ENCODE measurements around the gene MBOAT7. TPM values are rescaled to one million over a fixed set of nuclear protein-coding genes. Genes with fewer than 3 reads are reported as not detected.

MBOAT7 gene
- total and polyA plus RNA-seq, 2 of the 4 experiments (the other 2 are of a cell fraction) = 11.3 to 121 TPM

- POLR2A ChIA-PET (ENCODE audit: unreplicated experiment) = no interaction called here
- no peak overlapping the region for H2BK5ac ChIP-seq (ENCODE audit: low read depth, low read length, poor library complexity, severe bottlenecking)
Observed at GRCh38 chr19:54151362-54152035, 37.9 kb downstream of the MBOAT7 start.

More at GRCh38 chr19:54151362-54152035, 37.9 kb downstream of the MBOAT7 start:
- no peak overlapping the region for H3K4ac ChIP-seq (ENCODE audit: low read depth, low read length)
- H2BK20ac ChIP-seq (ENCODE audit: low read depth, low read length) = no peak overlapping the region
- ATAC-seq (ENCODE audit: low read depth) (no peak), DNase-seq (no peak)
- H3K14ac ChIP-seq (replicated peaks; ENCODE audit: low read depth, low read length) = no peak overlapping the region
- dilution Hi-C loops (cut with HindIII; ENCODE audit: low sequenced_read_pairs, unreplicated experiment) (no loop called here), intact Hi-C loops (cut with micrococcal nuclease) (no loop called here), in situ Hi-C loops (cut with MboI; ENCODE audit: low sequenced_read_pairs) (no loop called here)
- 86% methylated on average over 10 of the region's 23 CpGs; no CpG with 5 or more reads in 1 of the 2 experiments for WGBS, 2 experiments (ENCODE audit: extremely low coverage in 2 of 2, insufficient read length in 1 of 2)
- H4K5ac ChIP-seq (ENCODE audit: low read depth, low read length) = no peak overlapping the region
- H3K4me3 ChIP-seq (ENCODE audit: insufficient read depth, low read depth, low read length) = no peak overlapping the region
- peaks cover 81% of the 10 kb centered on the region for H3K36me3 ChIP-seq (ENCODE audit: control insufficient read depth, insufficient read depth, low read length)
- H3K27ac ChIP-seq (ENCODE audit: insufficient read depth, low read length) = no peak overlapping the region
- no peak overlapping the region for H4K8ac ChIP-seq (ENCODE audit: low read depth in 2 of 2, low read length in 2 of 2)
- H2BK15ac ChIP-seq (ENCODE audit: low read depth, low read length) = no peak overlapping the region
- H2AK9ac ChIP-seq (replicated peaks; ENCODE audit: low read depth, low read length, poor library complexity) = no peak overlapping the region
- H2AFZ ChIP-seq (replicated peaks; ENCODE audit: low read length, poor library complexity) = no peak overlapping the region
- H3K4me2 ChIP-seq (ENCODE audit: low read depth, low read length) = no peak overlapping the region
- H3K18ac ChIP-seq (ENCODE audit: low read depth, low read length) = no peak overlapping the region
- CTCF ChIA-PET = no interaction called here
- H3K9ac ChIP-seq (ENCODE audit: low read depth, low read length) = no peak overlapping the region
- H3K9me1 ChIP-seq (ENCODE audit: insufficient read depth, low read length) = no peaks in the 10 kb centered on the region
- no peak overlapping the region for H3K23ac ChIP-seq (ENCODE audit: low read depth, low read length)
- no peak overlapping the region for H3K56ac ChIP-seq (ENCODE audit: extremely low read depth, insufficient read depth, low read length)
- BruUV-seq (replicated peaks) = no TSS peak
- no peak overlapping the region for H2BK120ac ChIP-seq (ENCODE audit: low read depth, low read length)
- H2AK5ac ChIP-seq (ENCODE audit: low read depth, low read length) = no peak overlapping the region
- H4K91ac ChIP-seq (ENCODE audit: insufficient read depth, low read depth, low read length) = no peak overlapping the region
- H3K79me1 ChIP-seq (ENCODE audit: low read depth in 1 of 2, low read length in 2 of 2) = peaks cover 3 to 17% of the 10 kb centered on the region in 2 experiments; a peak in 1 of 4 replicates
- TF ChIP-seq RCOR1 (IDR thresholded peaks at IDR 0.05; ENCODE audit: insufficient replicate concordance, low read length) (no peak), MAZ (IDR thresholded peaks at IDR 0.05; ENCODE audit: borderline replicate concordance, low read depth, low read length) (no peak), CTCF (conservative IDR thresholded peaks at IDR 0.05; ENCODE audit: low read depth, low read length) (no peak), MXI1 (IDR thresholded peaks at IDR 0.05; ENCODE audit: borderline replicate concordance, low read depth, low read length) (no peak), RFX5 (IDR thresholded peaks at IDR 0.05; ENCODE audit: low read depth, low read length) (no peak), RAD21 (IDR thresholded peaks at IDR 0.05; ENCODE audit: low read length) (no peak), POLR2A (IDR thresholded peaks at IDR 0.05; ENCODE audit: low read depth, low read length) (no peak), MAFK (IDR thresholded peaks at IDR 0.05; ENCODE audit: low read depth, low read length) (no peak), BHLHE40 (IDR thresholded peaks at IDR 0.05; ENCODE audit: low read depth, low read length) (no peak), NFE2L2 (IDR thresholded peaks at IDR 0.05; ENCODE audit: low read depth, low read length) (no peak), CHD1 (IDR thresholded peaks at IDR 0.05; ENCODE audit: low read depth, low read length) (no peak), CEBPB (IDR thresholded peaks at IDR 0.05; ENCODE audit: low read depth, low read length) (no peak), FOS (IDR thresholded peaks at IDR 0.05; ENCODE audit: low read depth, low read length) (no peak), SMC3 (IDR thresholded peaks at IDR 0.05; ENCODE audit: low read depth, low read length) (no peak)
- TF ChIP-seq, protein P1, sequence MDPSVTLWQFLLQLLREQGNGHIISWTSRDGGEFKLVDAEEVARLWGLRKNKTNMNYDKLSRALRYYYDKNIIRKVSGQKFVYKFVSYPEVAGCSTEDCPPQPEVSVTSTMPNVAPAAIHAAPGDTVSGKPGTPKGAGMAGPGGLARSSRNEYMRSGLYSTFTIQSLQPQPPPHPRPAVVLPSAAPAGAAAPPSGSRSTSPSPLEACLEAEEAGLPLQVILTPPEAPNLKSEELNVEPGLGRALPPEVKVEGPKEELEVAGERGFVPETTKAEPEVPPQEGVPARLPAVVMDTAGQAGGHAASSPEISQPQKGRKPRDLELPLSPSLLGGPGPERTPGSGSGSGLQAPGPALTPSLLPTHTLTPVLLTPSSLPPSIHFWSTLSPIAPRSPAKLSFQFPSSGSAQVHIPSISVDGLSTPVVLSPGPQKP (IDR thresholded peaks at IDR 0.05; ENCODE audit: borderline replicate concordance, low read depth, low read length) = no peak
- TF ChIP-seq, protein P2, sequence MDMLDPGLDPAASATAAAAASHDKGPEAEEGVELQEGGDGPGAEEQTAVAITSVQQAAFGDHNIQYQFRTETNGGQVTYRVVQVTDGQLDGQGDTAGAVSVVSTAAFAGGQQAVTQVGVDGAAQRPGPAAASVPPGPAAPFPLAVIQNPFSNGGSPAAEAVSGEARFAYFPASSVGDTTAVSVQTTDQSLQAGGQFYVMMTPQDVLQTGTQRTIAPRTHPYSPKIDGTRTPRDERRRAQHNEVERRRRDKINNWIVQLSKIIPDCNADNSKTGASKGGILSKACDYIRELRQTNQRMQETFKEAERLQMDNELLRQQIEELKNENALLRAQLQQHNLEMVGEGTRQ (IDR thresholded peaks at IDR 0.05; ENCODE audit: low read depth, low read length) = no peak
- H4K20me1 ChIP-seq (ENCODE audit: insufficient read depth, low read length) = peaks cover 7% of the 10 kb centered on the region; the same call in 1 of the 2 replicates
- no peaks in the 10 kb centered on the region for H3K9me3 ChIP-seq (ENCODE audit: control insufficient read depth, insufficient read depth, low read length)
- no peaks in the 10 kb centered on the region for H3K27me3 ChIP-seq (ENCODE audit: control insufficient read depth, insufficient read depth, low read length)
- no peaks in the 10 kb centered on the region for H3K4me1 ChIP-seq (ENCODE audit: control insufficient read depth, insufficient read depth, low read length)

Measured in IMR-90 (cell line).